Right ventricle myocardium inferior (tissue), 1 donor: ENCODE data around the gene CATSPERB. TPM values are rescaled to one million over a fixed set of nuclear protein-coding genes. Genes with fewer than 3 reads are reported as not detected.
"Not testable (repeated sequence)": the region's sequence is repeated elsewhere in the genome, so short reads cannot be mapped to it uniquely, and the experiment has no call there.

Source experiments
- ATAC-seq: fragments of 200-7000 bp; cut with Tn5 transposase; one replicate; pipeline ENCODE4 v1.9.1; 2020; ENCODE audit warnings: mild to moderate bottlenecking, moderate library complexity
- DNase-seq: peaks from one replicate; pipeline ENCODE4 v3.0.0; 2021; ENCODE audit errors: missing footprints
- intact Hi-C: fragments of 100-400 bp; cut with DNase I; formaldehyde crosslinking; loops from one replicate; pipeline ENCODE4 v1.11.0; 2022
- total RNA-seq: library from RNA; stranded (reverse); fragmentation: NEBNext Ultra II Directional; extraction: Animal tissue kit (Norgen Biotek cat#: 25700); gene quantifications from one replicate; pipeline ENCODE4 v1.2.1, GENCODE V29; 2021
- donor health status: DM: no; HTN: yes; CAD: no; lungs with severe emphysema.

The CATSPERB gene
- total RNA-seq, 1 donor from 2014 or later = 2.4 TPM

GRCh38 chr14:91681893-91682563 lies 49.9 kb downstream of the CATSPERB start:
- intact Hi-C loops = no loop called here
- DNase-seq (no peak), ATAC-seq (no peak)

GRCh38 chr14:91681118-91681517 lies 50.8 kb downstream of the CATSPERB start:
- intact Hi-C loops = no loop called here
- no peak for DNase-seq

GRCh38 chr14:91679273-91679672 lies 52.6 kb downstream of the CATSPERB start:
- intact Hi-C loops = no loop called here
- no peak for DNase-seq
- no peak for ATAC-seq

More at GRCh38 chr14:91681118-91681517, 50.8 kb downstream of the CATSPERB start:
- no peak for ATAC-seq

GRCh38 chr14:91677687-91678086 lies 54.2 kb downstream of the CATSPERB start:
- DNase-seq, ATAC-seq, intact Hi-C loops: not testable (repeated sequence)

GRCh38 chr14:91674911-91675310 lies 57.0 kb downstream of the CATSPERB start:
- intact Hi-C loops = no loop called here
- DNase-seq (no peak), ATAC-seq (no peak)

- no peak for ATAC-seq
- intact Hi-C loops = no loop called here
These were observed 62.0 kb downstream of the CATSPERB start for GRCh38 chr14:91669867-91670266.

GRCh38 chr14:91667101-91667500 lies 64.8 kb downstream of the CATSPERB start:
- intact Hi-C loops, DNase-seq, ATAC-seq: not testable (repeated sequence)

More at GRCh38 chr14:91669867-91670266, 62.0 kb downstream of the CATSPERB start:
- no peak for DNase-seq

GRCh38 chr14:91660790-91661189 lies 71.1 kb downstream of the CATSPERB start:
- DNase-seq = no peak
- intact Hi-C loops = no loop called here
- no peak for ATAC-seq

- DNase-seq (no peak), ATAC-seq (no peak)
- intact Hi-C loops = loop anchor here (5.0 to 10.0 kb wide), 2 partner anchors 257 to 340 kb away; no protein-coding TSS in a partner anchor
These were observed 77.0 kb downstream of the CATSPERB start for GRCh38 chr14:91654836-91655235.

GRCh38 chr14:91653451-91653850 lies 78.4 kb downstream of the CATSPERB start:
- intact Hi-C loops = loop anchor here (5.0 to 10.0 kb wide), 2 partner anchors 259 to 341 kb away; no protein-coding TSS in a partner anchor
- DNase-seq (no peak), ATAC-seq (no peak)

- DNase-seq (no peak), ATAC-seq (no peak)
- intact Hi-C loops = loop anchor here (5.0 to 10.0 kb wide), 2 partner anchors 262 to 345 kb away; no protein-coding TSS in a partner anchor
These were observed 82.0 kb downstream of the CATSPERB start for GRCh38 chr14:91649930-91650329.

- intact Hi-C loops = no loop called here
- ATAC-seq (no peak), DNase-seq (no peak)
These were observed 84.0 kb downstream of the CATSPERB start for GRCh38 chr14:91647856-91648255.

GRCh38 chr14:91636604-91637003 lies 95.3 kb downstream of the CATSPERB start:
- intact Hi-C loops = no loop called here
- DNase-seq (no peak), ATAC-seq (no peak)

GRCh38 chr14:91624757-91625156 lies 107.1 kb downstream of the CATSPERB start:
- ATAC-seq = no peak
- intact Hi-C loops = no loop called here
- no peak for DNase-seq

GRCh38 chr14:91614187-91614586 lies 117.7 kb downstream of the CATSPERB start:
- no peak for ATAC-seq
- no peak for DNase-seq
- intact Hi-C loops = no loop called here

GRCh38 chr14:91613459-91614112 lies 118.3 kb downstream of the CATSPERB start:
- DNase-seq = no peak
- intact Hi-C loops = no loop called here

GRCh38 chr14:91611528-91611927 lies 120.4 kb downstream of the CATSPERB start:
- ATAC-seq = no peak
- no peak for DNase-seq
- intact Hi-C loops = no loop called here

More at GRCh38 chr14:91613459-91614112, 118.3 kb downstream of the CATSPERB start:
- no peak for ATAC-seq

- intact Hi-C loops = no loop called here
- ATAC-seq (no peak), DNase-seq (no peak)
These were observed 122.7 kb downstream of the CATSPERB start for GRCh38 chr14:91609161-91609560.

GRCh38 chr14:91607322-91608047 lies 124.4 kb downstream of the CATSPERB start:
- ATAC-seq (no peak), DNase-seq (no peak)
- intact Hi-C loops = no loop called here
